Liver (tissue), 3 donors: ENCODE data around the gene EXD3.

ENCODE experiments used
- FOXA1 ChIP-seq: IDR thresholded peaks from 2 replicates; pipeline ENCODE4 v1.6.1; 2016; ENCODE audit warnings: antibody characterized with exemption
- SP1 ChIP-seq: IDR thresholded peaks from 2 replicates; pipeline ENCODE4 v1.6.1; 2018; ENCODE audit warnings: antibody characterized with exemption, mild to moderate bottlenecking
- YY1 ChIP-seq: IDR thresholded peaks from 2 replicates; pipeline ENCODE4 v1.6.1; 2016; ENCODE audit warnings: antibody characterized with exemption, mild to moderate bottlenecking
- TF ChIP-seq, protein P1 (sequence below): fragments of 150-350 bp; IDR thresholded peaks from 2 replicates; pipeline ENCODE4 v1.5.1; 2017; ENCODE audit warnings: improper control_type of control experiment, low read depth, low read length; ENCODE audit not compliant: missing input control
- donor health status: healthy.
- donor health status: healthy.

DNA sequence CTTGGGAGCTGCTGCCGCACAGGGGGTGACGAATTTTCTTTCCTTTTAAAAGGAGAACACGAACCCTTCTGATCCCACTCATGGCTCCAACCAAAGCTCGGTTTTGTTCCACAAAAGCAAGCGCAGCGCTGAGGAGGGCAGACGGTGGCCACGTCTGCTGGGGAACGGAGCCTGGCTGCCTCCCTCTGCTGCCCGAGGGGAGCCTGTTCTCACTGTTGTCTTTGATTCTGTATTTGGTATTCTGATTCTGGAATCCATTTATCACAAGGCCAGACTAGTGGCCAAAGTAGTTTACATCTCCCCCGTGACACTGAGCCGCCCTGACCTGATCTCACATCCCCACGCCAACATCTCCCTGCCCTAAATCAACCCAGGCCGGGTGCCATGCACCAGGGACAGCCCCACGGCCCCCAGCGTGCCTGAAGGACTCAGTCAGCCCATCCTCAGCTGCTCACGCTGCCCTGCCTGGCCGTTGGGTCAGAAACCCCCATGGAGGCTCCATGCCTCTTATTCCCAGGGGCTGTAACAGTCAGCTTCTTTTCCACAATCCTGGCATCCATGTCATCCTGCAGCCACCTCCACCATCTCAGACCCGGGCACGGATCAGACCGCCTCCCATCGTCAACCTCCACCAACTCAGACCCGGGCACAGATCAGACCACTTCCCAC is 42.9 kb upstream of the EXD3 start:
- TF ChIP-seq FOXA1 (no peak), SP1 (no peak), YY1 (no peak)
- TF ChIP-seq, protein P1, sequence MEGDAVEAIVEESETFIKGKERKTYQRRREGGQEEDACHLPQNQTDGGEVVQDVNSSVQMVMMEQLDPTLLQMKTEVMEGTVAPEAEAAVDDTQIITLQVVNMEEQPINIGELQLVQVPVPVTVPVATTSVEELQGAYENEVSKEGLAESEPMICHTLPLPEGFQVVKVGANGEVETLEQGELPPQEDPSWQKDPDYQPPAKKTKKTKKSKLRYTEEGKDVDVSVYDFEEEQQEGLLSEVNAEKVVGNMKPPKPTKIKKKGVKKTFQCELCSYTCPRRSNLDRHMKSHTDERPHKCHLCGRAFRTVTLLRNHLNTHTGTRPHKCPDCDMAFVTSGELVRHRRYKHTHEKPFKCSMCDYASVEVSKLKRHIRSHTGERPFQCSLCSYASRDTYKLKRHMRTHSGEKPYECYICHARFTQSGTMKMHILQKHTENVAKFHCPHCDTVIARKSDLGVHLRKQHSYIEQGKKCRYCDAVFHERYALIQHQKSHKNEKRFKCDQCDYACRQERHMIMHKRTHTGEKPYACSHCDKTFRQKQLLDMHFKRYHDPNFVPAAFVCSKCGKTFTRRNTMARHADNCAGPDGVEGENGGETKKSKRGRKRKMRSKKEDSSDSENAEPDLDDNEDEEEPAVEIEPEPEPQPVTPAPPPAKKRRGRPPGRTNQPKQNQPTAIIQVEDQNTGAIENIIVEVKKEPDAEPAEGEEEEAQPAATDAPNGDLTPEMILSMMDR, result no peak
